ENCODE results near the gene PLXNA4.

Gene PLXNA4

GRCh38 chr7:132568962-132569361, 7.3 kb downstream of the PLXNA4 start:
- no peak for DNase-seq
- intact Hi-C loops (cut with DNase I): no loop called here

GRCh38 chr7:132565885-132566284, 10.4 kb downstream of the PLXNA4 start:
- intact Hi-C loops (cut with DNase I): no loop called here
- no peak for DNase-seq

GRCh38 chr7:132565441-132565840, 10.8 kb downstream of the PLXNA4 start:
- intact Hi-C loops (cut with DNase I): no loop called here
- no peak for DNase-seq

GRCh38 chr7:132564849-132565248, 11.4 kb downstream of the PLXNA4 start:
- intact Hi-C loops (cut with DNase I): no loop called here
- DNase-seq: no peak

GRCh38 chr7:132564090-132564489, 12.2 kb downstream of the PLXNA4 start:
- no peak for DNase-seq
- intact Hi-C loops (cut with DNase I): no loop called here

GRCh38 chr7:132562690-132563089, 13.6 kb downstream of the PLXNA4 start:
- no peak for DNase-seq
- intact Hi-C loops (cut with DNase I): no loop called here

GRCh38 chr7:132561763-132562162, 14.5 kb downstream of the PLXNA4 start:
- intact Hi-C loops (cut with DNase I): no loop called here
- DNase-seq: no peak

GRCh38 chr7:132560825-132561529, 15.3 kb downstream of the PLXNA4 start:
- DNase-seq: no peak
- intact Hi-C loops (cut with DNase I): no loop called here

- intact Hi-C loops (cut with DNase I): no loop called here
- DNase-seq: no peak
Measured at GRCh38 chr7:132560105-132560504, 16.2 kb downstream of the PLXNA4 start.

- intact Hi-C loops (cut with DNase I): no loop called here
- DNase-seq: no peak
Measured at GRCh38 chr7:132558815-132559214, 17.5 kb downstream of the PLXNA4 start.

- no peak for DNase-seq
- intact Hi-C loops (cut with DNase I): no loop called here
Measured at GRCh38 chr7:132557489-132558044, 18.7 kb downstream of the PLXNA4 start.

- intact Hi-C loops (cut with DNase I): no loop called here
- no peak for DNase-seq
Measured at GRCh38 chr7:132554446-132554845, 21.8 kb downstream of the PLXNA4 start.

GRCh38 chr7:132553031-132553430, 23.2 kb downstream of the PLXNA4 start:
- no peak for DNase-seq
- intact Hi-C loops (cut with DNase I): no loop called here

GRCh38 chr7:132551886-132552285, 24.4 kb downstream of the PLXNA4 start:
- no peak for DNase-seq
- intact Hi-C loops (cut with DNase I): no loop called here

GRCh38 chr7:132551439-132551838, 24.8 kb downstream of the PLXNA4 start:
- DNase-seq: no peak
- intact Hi-C loops (cut with DNase I): no loop called here

GRCh38 chr7:132548489-132549078, 27.7 kb downstream of the PLXNA4 start:
- intact Hi-C loops (cut with DNase I): no loop called here

GRCh38 chr7:132547821-132548220, 28.4 kb downstream of the PLXNA4 start:
- DNase-seq: no peak
- intact Hi-C loops (cut with DNase I): no loop called here

More at GRCh38 chr7:132548489-132549078, 27.7 kb downstream of the PLXNA4 start:
- no peak for DNase-seq

- intact Hi-C loops (cut with DNase I): no loop called here
- no peak for DNase-seq
Measured at GRCh38 chr7:132546366-132547127, 29.7 kb downstream of the PLXNA4 start.

- no peak for DNase-seq
- intact Hi-C loops (cut with DNase I): no loop called here
Measured at GRCh38 chr7:132545756-132546155, 30.5 kb downstream of the PLXNA4 start.

- intact Hi-C loops (cut with DNase I): no loop called here
- no peak for DNase-seq
Measured at GRCh38 chr7:132544999-132545398, 31.3 kb downstream of the PLXNA4 start.

- DNase-seq: no peak
- intact Hi-C loops (cut with DNase I): no loop called here
Measured at GRCh38 chr7:132544025-132544424, 32.2 kb downstream of the PLXNA4 start.

Measured in posterior cingulate gyrus (tissue), 11 donors.